Caki2 (cell line): ENCODE measurements around the gene MSRB2. TPM values are rescaled to one million over a fixed set of nuclear protein-coding genes. Genes with fewer than 3 reads are reported as not detected.
A peak's percentile ranks its signal among the peaks of the same experiment; 100 is the strongest.

ENCODE experiments used
- DNase-seq: peaks from one replicate; pipeline ENCODE4 v3.0.0-alpha.2; 2015; ENCODE audit warnings: low read depth
- in situ Hi-C: cut with HindIII; loops from 2 replicates; pipeline ENCODE4 v1.10.0; 2016; ENCODE audit warnings: low sequenced_read_pairs, low pct_unique_long_range_greater_than_20kb, mixed read lengths
- total RNA-seq: library from RNA; depleted of rRNA; stranded (reverse); fragments of >200 nt; shearing (Covaris generic); gene quantifications from 2 replicates; pipeline ENCODE4 v1.2.3, GENCODE V29; 2014; ENCODE audit warnings: low replicate concordance; rRNA removed

Gene MSRB2
- total RNA-seq, 1 experiment from 2014 or later: 42.6 TPM

GRCh38 chr10:23150610-23151009 lies 55.2 kb downstream of the MSRB2 start:
- DNase-seq: no peak
- in situ Hi-C loops: no loop called here

- in situ Hi-C loops: no loop called here
- DNase-seq: no peak
Observed at GRCh38 chr10:23151071-23151470, 55.7 kb downstream of the MSRB2 start.

DNA sequence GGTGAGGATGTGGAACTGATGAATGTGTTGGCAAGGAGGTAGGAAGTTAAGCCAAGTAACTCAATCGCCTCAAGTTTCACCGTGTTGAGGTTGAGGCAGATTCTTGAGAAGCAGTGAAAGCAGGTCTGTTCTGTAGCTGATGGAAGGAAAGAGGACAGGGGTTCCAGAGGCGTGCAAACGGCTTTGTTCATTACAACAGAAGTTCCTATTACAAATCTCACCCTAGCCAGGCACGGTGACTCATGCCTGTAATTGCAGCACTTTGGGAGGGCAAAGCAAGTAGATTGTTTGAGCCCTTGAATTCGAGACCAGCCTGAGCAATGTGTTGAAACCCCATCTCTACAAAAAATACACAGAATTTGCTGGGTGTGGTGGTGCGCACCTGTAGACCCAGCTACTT lies 59.8 kb downstream of the MSRB2 start:
- DNase-seq: no peak
- in situ Hi-C loops: no loop called here

- in situ Hi-C loops: no loop called here
Observed at GRCh38 chr10:23156447-23157150, 61.2 kb downstream of the MSRB2 start.

DNA sequence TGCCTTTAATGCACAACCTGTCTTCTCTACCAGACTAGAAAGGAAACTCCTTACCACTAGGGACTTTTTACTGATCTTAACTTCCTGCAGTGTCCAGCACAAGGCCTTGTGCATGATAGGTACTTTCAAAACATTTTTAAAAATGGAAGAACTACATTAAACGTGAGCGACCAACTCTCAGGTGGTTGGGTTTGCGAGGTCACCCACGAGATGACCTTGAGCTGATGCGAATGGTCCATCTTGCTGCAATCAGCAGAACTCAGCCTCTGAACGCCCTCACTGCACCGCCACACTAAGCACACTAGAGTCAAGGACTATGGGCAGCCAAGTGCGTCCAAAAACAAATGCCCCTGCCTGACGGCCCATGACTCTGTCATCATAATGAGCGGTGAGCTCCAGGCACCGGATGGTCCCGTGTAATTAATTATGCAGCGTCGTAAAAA lies 61.9 kb downstream of the MSRB2 start:
- in situ Hi-C loops: no loop called here
- peak; percentile 69 for DNase-seq

More at GRCh38 chr10:23156447-23157150, 61.2 kb downstream of the MSRB2 start:
- no peak for DNase-seq

DNA sequence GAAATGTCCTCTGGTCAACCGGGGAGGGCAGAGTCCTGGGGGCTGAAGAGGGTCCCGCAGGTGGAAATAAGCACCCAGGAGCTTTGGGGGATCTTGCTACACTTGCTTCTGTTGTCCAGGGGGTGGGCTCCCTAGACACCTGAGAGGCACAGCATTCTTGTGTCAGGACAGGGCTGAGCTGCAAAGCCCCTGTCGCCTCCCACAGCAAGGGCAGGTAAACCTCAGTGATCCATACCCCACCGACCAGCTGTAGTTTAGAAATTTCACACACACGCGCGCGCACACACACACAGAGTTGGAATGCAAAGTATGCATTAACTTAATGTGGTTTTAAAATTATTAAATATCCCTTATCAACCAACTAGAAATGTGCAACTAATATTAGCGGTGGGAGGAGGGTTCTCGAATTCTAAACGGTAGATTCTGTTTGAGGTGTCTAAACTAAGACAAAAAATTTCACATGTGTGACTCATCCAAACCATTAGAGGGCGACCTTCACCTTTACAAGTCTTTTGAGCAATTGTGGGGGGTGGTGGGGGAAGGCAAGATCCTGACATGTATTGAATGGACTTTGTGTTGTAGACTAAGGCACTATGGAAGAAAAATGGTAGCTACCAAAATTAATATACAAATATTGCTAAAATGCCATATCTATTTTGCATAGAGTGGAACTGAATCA lies 62.5 kb downstream of the MSRB2 start:
- DNase-seq: peak; percentile 48
- in situ Hi-C loops: no loop called here

DNA sequence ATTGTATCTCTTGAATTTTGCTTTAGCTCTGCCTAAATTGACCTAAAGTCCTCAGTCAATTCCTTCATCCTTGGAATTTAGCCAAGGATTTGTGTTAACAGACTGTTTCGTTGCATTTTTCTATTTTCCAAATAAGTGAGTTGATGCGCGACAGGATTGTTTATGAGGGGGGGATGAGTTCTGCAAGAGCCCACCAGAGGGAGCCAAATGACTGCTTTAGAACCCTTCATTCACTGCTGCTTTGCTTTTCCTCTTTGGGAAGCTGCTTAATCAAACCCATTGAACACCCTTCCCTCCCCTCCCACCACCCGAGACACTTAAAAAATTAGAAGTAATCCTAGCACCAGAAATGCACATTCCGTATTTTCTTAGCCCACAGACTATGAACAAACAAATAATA lies 63.0 kb downstream of the MSRB2 start:
- in situ Hi-C loops: no loop called here
- peak; percentile 50 for DNase-seq

DNA sequence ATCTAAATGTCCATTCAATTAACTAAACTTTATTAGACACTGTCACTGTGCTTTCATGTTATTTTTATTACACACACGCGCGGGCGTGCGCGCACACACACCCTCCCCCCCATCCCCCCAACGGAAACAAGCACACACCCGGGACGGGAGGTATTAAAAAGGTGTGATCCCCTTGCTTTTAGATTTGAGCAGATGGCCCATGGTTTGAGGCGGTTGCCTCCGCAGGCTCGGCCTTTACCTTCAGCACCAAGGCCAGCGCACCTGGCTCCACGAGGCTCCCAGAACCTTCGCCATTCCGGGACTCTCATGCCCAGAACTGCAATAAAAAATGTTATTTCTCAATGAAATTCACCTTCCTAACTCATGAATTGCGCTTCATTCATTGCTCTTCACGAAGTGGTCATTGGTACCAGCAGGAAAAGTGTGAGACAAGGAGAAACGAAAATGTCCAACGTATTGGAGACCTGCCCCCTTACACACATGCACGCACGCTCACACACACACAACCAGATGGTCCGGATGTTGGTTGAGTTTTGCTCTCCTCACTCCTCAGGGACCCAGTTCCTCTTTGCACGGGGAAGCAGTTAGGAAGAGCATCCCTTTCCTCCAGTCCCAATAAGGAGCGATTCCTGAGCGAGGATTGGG lies 76.0 kb downstream of the MSRB2 start:
- in situ Hi-C loops: no loop called here
- DNase-seq: peak; percentile 24

Other genes starting within 250 kb of the MSRB2 start
- 4.0 and 5.2 TPM in 2 replicates for gene ARMC3, start 167.5 kb upstream of the MSRB2 start, total RNA-seq
- not detected in 2 replicates for gene PTF1A, start 96.7 kb downstream of the MSRB2 start, total RNA-seq
- 0.07 and 0.14 TPM in 2 replicates for gene C10orf67, start 249.2 kb downstream of the MSRB2 start, total RNA-seq